ENCODE measurements around the gene KLF16. TPM values are rescaled to one million over a fixed set of nuclear protein-coding genes. Genes with fewer than 3 reads are reported as not detected.

KLF16 gene
- total and polyA plus RNA-seq, 9 of the 15 experiments (the other 6 are each of a cell fraction or from before 2014, with no cell fraction given): 0.04 to 60.4 (median 6.8) TPM

DNA sequence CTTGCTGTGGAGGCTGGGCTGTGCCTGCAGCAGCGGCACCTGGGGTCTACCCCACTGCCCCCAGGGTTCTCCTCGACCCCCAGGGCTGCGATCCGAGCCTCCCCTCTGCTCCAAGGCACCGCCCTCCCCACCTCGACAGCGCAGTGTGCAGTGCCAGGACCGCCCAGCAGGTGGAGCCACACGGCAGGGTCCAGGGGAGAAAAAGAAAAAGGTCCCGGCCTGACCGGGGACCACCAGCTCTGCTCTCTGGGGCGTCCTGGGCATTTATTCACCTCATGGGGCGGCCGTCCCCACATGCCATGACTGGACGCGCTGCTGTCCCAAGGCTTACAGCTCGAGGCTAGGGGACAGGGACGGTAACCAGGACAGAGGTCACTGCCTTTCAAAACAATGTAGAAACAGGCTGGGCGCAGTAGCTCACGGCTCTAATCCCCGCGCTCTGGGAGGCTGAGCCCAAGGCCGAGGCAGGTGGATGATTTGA, 25.7 kb downstream of the KLF16 start (continued):
- TF ChIP-seq, protein P1, sequence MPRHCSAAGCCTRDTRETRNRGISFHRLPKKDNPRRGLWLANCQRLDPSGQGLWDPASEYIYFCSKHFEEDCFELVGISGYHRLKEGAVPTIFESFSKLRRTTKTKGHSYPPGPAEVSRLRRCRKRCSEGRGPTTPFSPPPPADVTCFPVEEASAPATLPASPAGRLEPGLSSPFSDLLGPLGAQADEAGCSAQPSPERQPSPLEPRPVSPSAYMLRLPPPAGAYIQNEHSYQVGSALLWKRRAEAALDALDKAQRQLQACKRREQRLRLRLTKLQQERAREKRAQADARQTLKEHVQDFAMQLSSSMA (CRISPR knock-in tag; IDR thresholded peaks at IDR 0.05): peak; percentile 55; the same call in 1 of the 2 replicates
- TF ChIP-seq, protein P2, sequence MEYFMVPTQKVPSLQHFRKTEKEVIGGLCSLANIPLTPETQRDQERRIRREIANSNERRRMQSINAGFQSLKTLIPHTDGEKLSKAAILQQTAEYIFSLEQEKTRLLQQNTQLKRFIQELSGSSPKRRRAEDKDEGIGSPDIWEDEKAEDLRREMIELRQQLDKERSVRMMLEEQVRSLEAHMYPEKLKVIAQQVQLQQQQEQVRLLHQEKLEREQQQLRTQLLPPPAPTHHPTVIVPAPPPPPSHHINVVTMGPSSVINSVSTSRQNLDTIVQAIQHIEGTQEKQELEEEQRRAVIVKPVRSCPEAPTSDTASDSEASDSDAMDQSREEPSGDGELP (CRISPR knock-in tag; IDR thresholded peaks at IDR 0.05; ENCODE audit: borderline replicate concordance): peak; percentile 55; the same call in 1 of the 2 replicates
- TF ChIP-seq MED1 (CRISPR knock-in tag; IDR thresholded peaks at IDR 0.05; ENCODE audit: borderline replicate concordance) (no peak), HSF4 (CRISPR knock-in tag; IDR thresholded peaks at IDR 0.05; ENCODE audit: borderline replicate concordance) (no peak), MAZ (CRISPR knock-in tag; conservative IDR thresholded peaks at IDR 0.05 in 1 of 2, IDR thresholded peaks at IDR 0.05 in 1 of 2) (peak; percentile 71 to 90), ZFX (CRISPR knock-in tag; IDR thresholded peaks at IDR 0.05) (peak; percentile 54), ZNF740 (CRISPR knock-in tag; IDR thresholded peaks at IDR 0.05) (peak; percentile 74; the same call in 1 of the 2 replicates), ZNF740 (tag; IDR thresholded peaks at IDR 0.05) (no peak; a peak in 1 of 4 replicates), MAX (CRISPR knock-in tag; IDR thresholded peaks at IDR 0.05) (peak; percentile 19; the same call in 1 of the 2 replicates), CTCF (IDR thresholded peaks at IDR 0.05 in 2 of 3, conservative IDR thresholded peaks at IDR 0.05 in 1 of 3; ENCODE audit: insufficient read depth in 2 of 3, low read depth in 1 of 3, low read length in 3 of 3) (peak; percentile 86 to 95 (median 87)), RAD21 (CRISPR knock-in tag; conservative IDR thresholded peaks at IDR 0.05 in 1 of 2, IDR thresholded peaks at IDR 0.05 in 1 of 2) (peak; percentile 62 to 74), CREM (IDR thresholded peaks at IDR 0.05; ENCODE audit: low read depth) (peak; percentile 62)
- TF ChIP-seq, protein P3, sequence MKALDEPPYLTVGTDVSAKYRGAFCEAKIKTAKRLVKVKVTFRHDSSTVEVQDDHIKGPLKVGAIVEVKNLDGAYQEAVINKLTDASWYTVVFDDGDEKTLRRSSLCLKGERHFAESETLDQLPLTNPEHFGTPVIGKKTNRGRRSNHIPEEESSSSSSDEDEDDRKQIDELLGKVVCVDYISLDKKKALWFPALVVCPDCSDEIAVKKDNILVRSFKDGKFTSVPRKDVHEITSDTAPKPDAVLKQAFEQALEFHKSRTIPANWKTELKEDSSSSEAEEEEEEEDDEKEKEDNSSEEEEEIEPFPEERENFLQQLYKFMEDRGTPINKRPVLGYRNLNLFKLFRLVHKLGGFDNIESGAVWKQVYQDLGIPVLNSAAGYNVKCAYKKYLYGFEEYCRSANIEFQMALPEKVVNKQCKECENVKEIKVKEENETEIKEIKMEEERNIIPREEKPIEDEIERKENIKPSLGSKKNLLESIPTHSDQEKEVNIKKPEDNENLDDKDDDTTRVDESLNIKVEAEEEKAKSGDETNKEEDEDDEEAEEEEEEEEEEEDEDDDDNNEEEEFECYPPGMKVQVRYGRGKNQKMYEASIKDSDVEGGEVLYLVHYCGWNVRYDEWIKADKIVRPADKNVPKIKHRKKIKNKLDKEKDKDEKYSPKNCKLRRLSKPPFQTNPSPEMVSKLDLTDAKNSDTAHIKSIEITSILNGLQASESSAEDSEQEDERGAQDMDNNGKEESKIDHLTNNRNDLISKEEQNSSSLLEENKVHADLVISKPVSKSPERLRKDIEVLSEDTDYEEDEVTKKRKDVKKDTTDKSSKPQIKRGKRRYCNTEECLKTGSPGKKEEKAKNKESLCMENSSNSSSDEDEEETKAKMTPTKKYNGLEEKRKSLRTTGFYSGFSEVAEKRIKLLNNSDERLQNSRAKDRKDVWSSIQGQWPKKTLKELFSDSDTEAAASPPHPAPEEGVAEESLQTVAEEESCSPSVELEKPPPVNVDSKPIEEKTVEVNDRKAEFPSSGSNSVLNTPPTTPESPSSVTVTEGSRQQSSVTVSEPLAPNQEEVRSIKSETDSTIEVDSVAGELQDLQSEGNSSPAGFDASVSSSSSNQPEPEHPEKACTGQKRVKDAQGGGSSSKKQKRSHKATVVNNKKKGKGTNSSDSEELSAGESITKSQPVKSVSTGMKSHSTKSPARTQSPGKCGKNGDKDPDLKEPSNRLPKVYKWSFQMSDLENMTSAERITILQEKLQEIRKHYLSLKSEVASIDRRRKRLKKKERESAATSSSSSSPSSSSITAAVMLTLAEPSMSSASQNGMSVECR (CRISPR knock-in tag; IDR thresholded peaks at IDR 0.05): peak; percentile 74
- TF ChIP-seq, protein P4, sequence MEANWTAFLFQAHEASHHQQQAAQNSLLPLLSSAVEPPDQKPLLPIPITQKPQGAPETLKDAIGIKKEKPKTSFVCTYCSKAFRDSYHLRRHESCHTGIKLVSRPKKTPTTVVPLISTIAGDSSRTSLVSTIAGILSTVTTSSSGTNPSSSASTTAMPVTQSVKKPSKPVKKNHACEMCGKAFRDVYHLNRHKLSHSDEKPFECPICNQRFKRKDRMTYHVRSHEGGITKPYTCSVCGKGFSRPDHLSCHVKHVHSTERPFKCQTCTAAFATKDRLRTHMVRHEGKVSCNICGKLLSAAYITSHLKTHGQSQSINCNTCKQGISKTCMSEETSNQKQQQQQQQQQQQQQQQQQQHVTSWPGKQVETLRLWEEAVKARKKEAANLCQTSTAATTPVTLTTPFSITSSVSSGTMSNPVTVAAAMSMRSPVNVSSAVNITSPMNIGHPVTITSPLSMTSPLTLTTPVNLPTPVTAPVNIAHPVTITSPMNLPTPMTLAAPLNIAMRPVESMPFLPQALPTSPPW (CRISPR knock-in tag; IDR thresholded peaks at IDR 0.05): 0 out of 2 replicates have a peak, but pooled peaks have one; percentile 12
